HepG2 (cell line): ENCODE measurements around the gene SMAD6. TPM values are rescaled to one million over a fixed set of nuclear protein-coding genes. Genes with fewer than 3 reads are reported as not detected.
A peak's percentile ranks its signal among the peaks of the same experiment; 100 is the strongest.

Source experiments
- ATAC-seq: fragments of 200-7000 bp; cut with Tn5 transposase; 3 replicates; pipeline ENCODE4 v1.9.1; 2020; ENCODE audit warnings: mild to moderate bottlenecking, moderate library complexity
- BruUV-seq: library from RNA; stranded (reverse); fragments of 400-500 nt; replicated peaks from 2 replicates; lab custom pipeline; 2021; lab: Mats Ljungman, UMichigan
- CTCF ChIA-PET: fragments of 300-600 bp; formaldehyde crosslinking; extraction: SDS; loops from one replicate; lab custom pipeline; 2021; ENCODE audit warnings: low total read pairs, inconsistent platforms, low intra/inter-chr PET ratio; lab: Yijun Ruan, JAX
- POLR2A ChIA-PET: fragments of 350-600 bp; sonication (Branson Sonifier 250); formaldehyde crosslinking; loops from one replicate; lab custom pipeline; 2020; ENCODE audit warnings: antibody characterized with exemption, inconsistent platforms; lab: Yijun Ruan, JAX
- DNase-seq: peaks from one replicate; pipeline ENCODE4 v3.0.0-alpha.2; 2015; ENCODE audit warnings: low spot score
- FAIRE-seq: peaks from 3 replicates; lab custom pipeline; 2011; peaks lifted over from hg19 to GRCh38; lab: Jason Lieb, UNC
- H2AFZ ChIP-seq: one replicate; pipeline ENCODE4 v1.6.1; 2011; ENCODE audit warnings: low read length, inconsistent platforms
- H3K27ac ChIP-seq: fragments of 300-600 bp; 3 replicates; pipeline ENCODE4 v1.8.0; 2011; ENCODE audit warnings: mixed run types, mild to moderate bottlenecking, mixed read lengths, low read length, inconsistent platforms; ENCODE audit not compliant: insufficient read depth; ENCODE audit errors: extremely low read length
- H3K27me3 ChIP-seq, 2 experiments: fragments of 200-600 bp in 1 of 2; 2 replicates in 1 of 2; 3 replicates in 1 of 2; pipeline versions ENCODE4 v1.6.0 to v1.8.0; 2011; ENCODE audit warnings: low read length in 2 of 2, mild to moderate bottlenecking in 2 of 2, moderate library complexity in 2 of 2, inconsistent platforms in 1 of 2; ENCODE audit not compliant: insufficient read depth in 2 of 2, control insufficient read depth in 1 of 2
- H3K36me3 ChIP-seq, 2 experiments: fragments of 200-600 bp in 1 of 2; replicated peaks in 1 of 2; 2 replicates in 1 of 2; 3 replicates in 1 of 2; pipeline versions ENCODE4 v1.5.1 to v1.8.0; 2011; ENCODE audit warnings: low read length in 2 of 2, inconsistent platforms in 1 of 2; ENCODE audit not compliant: insufficient read depth in 2 of 2, control insufficient read depth in 1 of 2
- H3K4me1 ChIP-seq: 2 replicates; pipeline ENCODE4 v1.5.1; 2012; ENCODE audit warnings: low read length, inconsistent platforms; ENCODE audit not compliant: insufficient read depth
- H3K4me2 ChIP-seq: 2 replicates; pipeline ENCODE4 v1.6.0; 2011; ENCODE audit warnings: low read depth, low read length, inconsistent platforms
- H3K4me3 ChIP-seq, 3 experiments: fragments of 200-600 bp in 1 of 3; sonication (generic), shearing (Covaris generic) in 1 of 3; replicated peaks in 1 of 3; 2 replicates each; pipeline ENCODE4 v1.5.1; 2011 to 2016; ENCODE audit warnings: low read length in 3 of 3, inconsistent platforms in 2 of 3, low read depth in 2 of 3, mild to moderate bottlenecking in 2 of 3, control low read depth in 1 of 3, mixed read lengths in 1 of 3; ENCODE audit not compliant: insufficient read depth in 1 of 3
- H3K79me2 ChIP-seq: one replicate; pipeline ENCODE4 v1.6.1; 2011; ENCODE audit warnings: low read length, inconsistent platforms; ENCODE audit not compliant: insufficient read depth
- H3K9ac ChIP-seq: 2 replicates; pipeline ENCODE4 v1.6.0; 2011; ENCODE audit warnings: mild to moderate bottlenecking, low read depth, low read length, inconsistent platforms; ENCODE audit not compliant: insufficient read depth
- H3K9me3 ChIP-seq: 2 replicates; pipeline ENCODE4 v1.5.1; 2012; ENCODE audit warnings: mild to moderate bottlenecking, low read length
- H4K20me1 ChIP-seq: 2 replicates; pipeline ENCODE4 v1.6.0; 2011; ENCODE audit warnings: inconsistent platforms, mild to moderate bottlenecking, low read length, moderate library complexity; ENCODE audit not compliant: insufficient read depth
- ARID3A ChIP-seq: IDR thresholded peaks from 2 replicates; pipeline ENCODE4 v1.6.1; 2012; ENCODE audit warnings: low read depth, low read length, improper control_type of control experiment
- ARID5B ChIP-seq: IDR thresholded peaks from 2 replicates; pipeline ENCODE4 v1.4.0; 2020; ENCODE audit warnings: mild to moderate bottlenecking, missing genetic modification reagents
- ASH2L ChIP-seq: fragments of 300-600, 200-600 bp; sonication (generic); IDR thresholded peaks from 2 replicates; pipeline ENCODE4 v1.7.0; 2017; ENCODE audit warnings: low read depth, mild to moderate bottlenecking, moderate library complexity, mixed read lengths, low read length; ENCODE audit not compliant: insufficient read length
- ELF3 ChIP-seq: IDR thresholded peaks from 2 replicates; pipeline ENCODE4 v1.6.1; 2016; ENCODE audit warnings: missing genetic modification reagents, missing compliant biosample characterization
- ERF ChIP-seq: IDR thresholded peaks from 2 replicates; pipeline ENCODE4 v1.6.1; 2018; ENCODE audit warnings: missing biosample characterization, missing genetic modification reagents
- GATAD2A ChIP-seq: IDR thresholded peaks from 2 replicates; pipeline ENCODE4 v1.6.1; 2016
- HIVEP1 ChIP-seq: sonication (generic); formaldehyde crosslinking; IDR thresholded peaks from 2 replicates; pipeline ENCODE4 v1.4.0; 2020; ENCODE audit warnings: mild to moderate bottlenecking, missing genetic modification reagents
- NONO ChIP-seq, 2 experiments: fragments of 450-650 bp in 1 of 2; sonication (generic) in 1 of 2; formaldehyde crosslinking in 1 of 2; IDR thresholded peaks in 1 of 2; conservative IDR thresholded peaks in 1 of 2; 2 replicates each; pipeline versions ENCODE4 v1.6.1 to v1.8.0; 2017 to 2022; ENCODE audit warnings: mild to moderate bottlenecking in 1 of 2, missing genetic modification reagents in 1 of 2, moderate library complexity in 1 of 2
- NRL ChIP-seq: sonication (generic); formaldehyde crosslinking; IDR thresholded peaks from 2 replicates; pipeline ENCODE4 v1.5.0; 2020; ENCODE audit warnings: missing genetic modification reagents, mild to moderate bottlenecking, moderate library complexity, borderline replicate concordance
- SNAPC2 ChIP-seq: sonication (generic); formaldehyde crosslinking; IDR thresholded peaks from 2 replicates; pipeline ENCODE4 v1.8.1; 2022; ENCODE audit warnings: mild to moderate bottlenecking, missing genetic modification reagents
- THYN1 ChIP-seq: sonication (generic); formaldehyde crosslinking; IDR thresholded peaks from 2 replicates; pipeline ENCODE4 v1.8.1; 2023; ENCODE audit warnings: low read depth, mild to moderate bottlenecking, moderate library complexity, missing genetic modification reagents, borderline replicate concordance
- ZMYM3 ChIP-seq: sonication (generic); formaldehyde crosslinking; IDR thresholded peaks from 2 replicates; pipeline ENCODE4 v1.5.1; 2020; ENCODE audit warnings: mild to moderate bottlenecking, missing genetic modification reagents
- WGBS: methylation state at CpG from one replicate; pipeline ENCODE4 v1.1.6; 2017; ENCODE audit warnings: low lambda C conversion rate; 5-methylcytosine and 5-hydroxymethylcytosine counted together
- in situ Hi-C: cut with HindIII; loops from 2 replicates; pipeline ENCODE4 v1.10.0; 2017; ENCODE audit warnings: low pct_unique_long_range_greater_than_20kb; ENCODE audit not compliant: extremely low pct_ligation_motif_present
- intact Hi-C: fragments of 100-400 bp; cut with micrococcal nuclease; formaldehyde crosslinking; loops from one replicate; pipeline ENCODE4 v1.10.0; 2022; ENCODE audit not compliant: unreplicated experiment
- polyA plus RNA-seq, 8 experiments: library from polyadenylated mRNA; depleted of rRNA in 3 of 8; stranded (reverse) in 7 of 8; unstranded in 1 of 8; fragments of >200 nt; fragmentation: Illumina TruSeq in 4 of 8; extraction: Trizol in 4 of 8; gene quantifications; 2 replicates each; pipeline versions ENCODE4 v1.2.1 to v1.2.3, GENCODE V29; 2011 to 2016; ENCODE audit warnings: low read depth in 4 of 8, missing spikeins in 1 of 8, mixed read lengths in 1 of 8; ENCODE audit not compliant: insufficient read depth in 1 of 8
- total RNA-seq, 5 experiments: library from RNA; depleted of rRNA; stranded (reverse); fragments of >200 nt; fragmentation: Illumina TruSeq; extraction: Trizol; gene quantifications; 2 replicates each; pipeline ENCODE4 v1.2.3, GENCODE V29; 2016; ENCODE audit warnings: low read depth in 1 of 5
- TF ChIP-seq, protein P1 (sequence below): IDR thresholded peaks from 2 replicates; pipeline ENCODE4 v1.6.1; 2016; ENCODE audit warnings: low read depth

Gene SMAD6
- total and polyA plus RNA-seq, 2 of the 13 experiments (the other 11 are each of a cell fraction or from before 2014, with no cell fraction given) = 3.3 to 4.4 TPM

DNA sequence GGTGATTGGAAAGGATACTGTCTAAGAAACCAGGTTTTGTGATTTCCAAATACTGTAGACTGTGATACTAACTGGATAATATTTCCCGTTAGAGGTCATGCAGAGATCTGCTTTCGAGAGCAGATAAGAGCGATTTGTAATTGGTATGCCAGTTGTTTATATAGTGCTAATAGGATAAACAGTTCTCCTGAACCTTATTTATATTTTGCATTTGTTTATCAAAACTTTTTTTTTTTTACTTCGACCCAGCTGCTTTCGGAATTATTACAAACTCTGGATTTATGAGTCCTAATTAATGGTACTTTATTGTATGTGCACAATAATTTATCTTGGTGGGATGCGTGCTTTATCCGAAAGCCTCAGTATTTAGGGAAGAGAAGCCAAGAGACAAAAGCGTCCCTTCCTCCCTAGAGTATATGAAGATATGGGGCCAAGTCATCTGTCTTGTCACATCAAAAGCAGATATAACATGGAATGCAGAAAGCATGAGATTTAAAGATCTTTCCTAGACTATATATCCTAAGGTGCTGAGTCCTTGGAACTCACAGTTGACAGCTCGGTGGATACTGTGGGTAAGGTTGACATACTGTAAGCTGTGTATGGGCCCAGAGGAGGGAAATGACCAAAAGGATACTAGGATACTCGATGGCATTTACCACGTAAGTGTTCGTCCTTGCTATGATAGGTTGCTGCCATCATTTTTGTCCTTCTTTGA is 62.2 kb downstream of the SMAD6 start (continued):
- TF ChIP-seq, protein P1, sequence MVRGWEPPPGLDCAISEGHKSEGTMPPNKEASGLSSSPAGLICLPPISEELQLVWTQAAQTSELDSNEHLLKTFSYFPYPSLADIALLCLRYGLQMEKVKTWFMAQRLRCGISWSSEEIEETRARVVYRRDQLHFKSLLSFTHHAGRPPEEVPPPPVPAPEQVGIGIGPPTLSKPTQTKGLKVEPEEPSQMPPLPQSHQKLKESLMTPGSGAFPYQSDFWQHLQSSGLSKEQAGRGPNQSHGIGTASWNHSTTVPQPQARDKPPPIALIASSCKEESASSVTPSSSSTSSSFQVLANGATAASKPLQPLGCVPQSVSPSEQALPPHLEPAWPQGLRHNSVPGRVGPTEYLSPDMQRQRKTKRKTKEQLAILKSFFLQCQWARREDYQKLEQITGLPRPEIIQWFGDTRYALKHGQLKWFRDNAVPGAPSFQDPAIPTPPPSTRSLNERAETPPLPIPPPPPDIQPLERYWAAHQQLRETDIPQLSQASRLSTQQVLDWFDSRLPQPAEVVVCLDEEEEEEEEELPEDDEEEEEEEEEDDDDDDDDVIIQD (CRISPR knock-in tag) = no peak
- TF ChIP-seq THYN1 (CRISPR knock-in tag) = no peak
- no peak for TF ChIP-seq NONO (IDR thresholded peaks at IDR 0.05)
- no peak for TF ChIP-seq NONO (CRISPR knock-in tag; conservative IDR thresholded peaks at IDR 0.05)
- no peak for TF ChIP-seq ZMYM3 (CRISPR knock-in tag)

GRCh38 chr15:66765478-66766281 is 63.6 kb downstream of the SMAD6 start:
- H3K27ac ChIP-seq = peak overlapping the region; percentile 60
- ATAC-seq (peak; percentile 70), FAIRE-seq (peak; percentile 88), DNase-seq (peak; percentile 93)
- no peaks in the 10 kb centered on the region for H3K79me2 ChIP-seq
- intact Hi-C loops = no loop called here
- no peaks in the 10 kb centered on the region for H3K27me3 ChIP-seq
- in situ Hi-C loops = no loop called here
- H3K4me1 ChIP-seq = peaks cover 96% of the 10 kb centered on the region
- H3K9ac ChIP-seq = peak overlapping the region; percentile 32
- H3K4me2 ChIP-seq = peak overlapping the region; percentile 36
- BruUV-seq = no TSS peak
- WGBS = 27% methylated on average over 12 of the region's 13 CpGs
- no peaks in the 10 kb centered on the region for H4K20me1 ChIP-seq
- H2AFZ ChIP-seq = no peak overlapping the region
- H3K9me3 ChIP-seq = no peaks in the 10 kb centered on the region
- ChIA-PET CTCF (no interaction called here), POLR2A (interaction anchor here (0.9 to 1.4 kb wide), 4 partner anchors 10 to 64 kb away, joined by 3 to 12 read pairs (median 6); partner anchors contain the start of gene SMAD6)
- H3K4me3 ChIP-seq = no peak overlapping the region
- no peaks in the 10 kb centered on the region for H3K36me3 ChIP-seq
- TF ChIP-seq ASH2L (peak; percentile 19), ELF3 (peak; percentile 95), GATAD2A (CRISPR knock-in tag) (peak; percentile 53; the same call in 1 of the 2 replicates), ARID5B (CRISPR knock-in tag) (peak; percentile 51), ERF (CRISPR knock-in tag) (0 out of 2 replicates have a peak, but pooled peaks have one; percentile 43), HIVEP1 (CRISPR knock-in tag) (no peak), NRL (no peak), ARID3A (peak; percentile 87), SNAPC2 (CRISPR knock-in tag) (no peak)
